NCI-H510A (cell line): ENCODE data around the gene DDX41.
"Not testable (repeated sequence)": the region's sequence is repeated elsewhere in the genome, so short reads cannot be mapped to it uniquely, and the experiment has no call there.

Experiments used
- DNase-seq: peaks from one replicate; lab custom pipeline; 2025; lab: John Stamatoyannopoulos, UW

Gene DDX41

GRCh38 chr5:177498013-177498787 is 18.6 kb downstream of the DDX41 start:
- DNase-seq: no peak

- peak; percentile 78 for DNase-seq
Observed at GRCh38 chr5:177497292-177498012, 19.3 kb downstream of the DDX41 start, which contains the start of gene PDLIM7. PDLIM7 (minus strand) TSS chr5:177497604; CDS start chr5:177496512, 1,092 bp downstream.

DNA sequence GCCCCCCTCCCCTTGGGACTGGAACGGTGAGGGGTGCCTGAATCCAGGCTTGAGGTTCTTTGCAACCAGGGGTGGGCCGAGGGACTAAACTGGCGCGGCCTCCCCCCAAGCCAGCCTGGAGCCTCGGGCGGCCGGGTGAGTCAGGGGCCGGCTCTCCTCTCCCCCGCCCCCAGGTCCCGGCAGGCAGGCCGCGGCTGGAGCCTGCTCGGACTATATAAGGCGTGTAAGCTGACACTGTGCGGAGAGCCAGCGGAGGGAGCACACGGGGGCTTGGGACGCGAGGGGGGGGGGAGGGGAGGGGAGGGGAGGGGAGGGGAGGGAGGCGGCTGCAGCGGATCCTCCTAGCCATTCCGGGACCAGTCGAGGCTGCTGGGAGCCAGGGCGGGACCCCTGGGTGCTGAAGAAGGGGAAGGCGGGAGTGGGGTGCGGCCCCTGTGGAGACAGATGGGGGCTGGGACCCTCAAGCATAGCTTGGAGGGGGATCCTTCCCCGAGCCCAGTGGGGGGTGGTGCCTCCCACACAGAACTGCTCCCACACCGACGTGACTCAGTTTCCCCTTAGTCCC is 20.0 kb downstream of the DDX41 start:
- DNase-seq: peak; percentile 64

GRCh38 chr5:177496070-177496726 is 20.6 kb downstream of the DDX41 start:
- DNase-seq: no peak

- DNase-seq: no peak
Observed at GRCh38 chr5:177495243-177496060, 21.3 kb downstream of the DDX41 start.

GRCh38 chr5:177494346-177495195 is 22.2 kb downstream of the DDX41 start:
- DNase-seq: no peak

DNA sequence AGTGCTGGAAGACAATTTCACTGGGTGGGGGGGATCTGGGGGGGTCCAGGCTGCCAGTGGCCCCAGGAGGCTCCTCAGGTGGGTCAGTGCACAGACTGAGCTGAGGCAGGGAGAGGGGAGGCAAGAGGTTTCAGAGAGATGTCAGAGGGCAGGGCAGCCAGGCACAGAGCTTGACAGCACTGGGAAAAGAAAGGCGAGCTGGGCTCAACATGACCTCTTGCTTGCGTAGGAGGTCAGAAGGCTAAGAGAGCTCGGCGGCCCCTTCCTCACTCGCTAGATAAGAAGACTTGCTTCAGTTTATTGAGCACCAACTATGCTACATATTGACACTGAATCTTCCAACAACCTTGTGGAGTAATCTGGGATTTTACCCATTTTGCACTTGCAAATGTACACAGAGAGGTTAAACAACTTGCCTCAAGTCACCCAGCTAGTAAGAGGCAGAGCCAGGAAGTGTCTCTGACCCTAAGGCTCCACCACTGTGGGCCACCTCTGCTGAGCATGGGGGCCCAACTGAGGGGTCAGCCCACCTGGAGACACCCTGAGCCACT is 22.9 kb downstream of the DDX41 start:
- no peak for DNase-seq

DNA sequence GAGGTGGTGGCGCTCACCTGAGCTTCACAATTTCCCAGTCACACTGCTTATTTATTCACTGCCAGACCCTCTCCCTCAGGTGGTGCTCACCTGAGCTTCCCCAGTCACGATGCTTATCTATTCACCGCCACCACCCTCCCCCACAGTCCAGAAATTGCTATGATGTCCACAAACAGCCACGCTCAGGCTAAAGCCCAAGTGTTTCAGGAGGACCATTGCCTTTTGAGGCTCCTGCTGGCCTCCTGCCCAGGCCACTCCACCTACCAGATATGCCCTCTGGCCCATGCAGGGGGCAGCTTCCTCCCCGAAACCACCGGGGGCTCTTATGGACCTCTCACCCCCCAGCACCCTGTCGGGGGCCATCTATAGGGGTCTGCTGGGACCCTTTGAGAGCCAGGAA is 23.9 kb downstream of the DDX41 start:
- no peak for DNase-seq

GRCh38 chr5:177491983-177492746 is 24.6 kb downstream of the DDX41 start:
- no peak for DNase-seq

DNA sequence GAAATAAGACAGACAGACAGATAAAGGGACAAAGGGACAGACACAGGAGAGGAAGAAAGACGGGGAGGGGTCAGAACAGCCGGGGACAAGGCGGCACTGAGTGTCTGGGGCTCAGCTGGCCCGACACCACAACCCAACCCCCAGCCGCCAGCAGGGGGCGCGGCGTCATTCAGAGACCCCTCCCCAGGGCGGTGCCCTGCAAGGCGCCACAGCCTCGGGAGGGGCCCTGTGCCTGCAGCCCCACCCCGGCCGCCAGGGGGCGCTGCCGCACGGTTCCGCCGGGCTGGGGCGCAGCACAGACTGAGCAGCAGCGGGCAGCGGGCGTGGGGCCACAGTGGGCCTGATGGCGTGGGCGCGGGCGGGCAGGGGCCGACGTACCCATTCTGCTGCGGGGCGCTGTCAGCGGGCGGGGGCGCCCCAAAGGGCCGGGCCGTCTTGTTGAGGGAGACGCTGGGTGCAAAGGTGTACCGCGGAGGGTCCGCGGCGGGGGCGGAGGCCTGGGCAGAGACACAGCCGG is 25.3 kb downstream of the DDX41 start:
- no peak for DNase-seq

DNA sequence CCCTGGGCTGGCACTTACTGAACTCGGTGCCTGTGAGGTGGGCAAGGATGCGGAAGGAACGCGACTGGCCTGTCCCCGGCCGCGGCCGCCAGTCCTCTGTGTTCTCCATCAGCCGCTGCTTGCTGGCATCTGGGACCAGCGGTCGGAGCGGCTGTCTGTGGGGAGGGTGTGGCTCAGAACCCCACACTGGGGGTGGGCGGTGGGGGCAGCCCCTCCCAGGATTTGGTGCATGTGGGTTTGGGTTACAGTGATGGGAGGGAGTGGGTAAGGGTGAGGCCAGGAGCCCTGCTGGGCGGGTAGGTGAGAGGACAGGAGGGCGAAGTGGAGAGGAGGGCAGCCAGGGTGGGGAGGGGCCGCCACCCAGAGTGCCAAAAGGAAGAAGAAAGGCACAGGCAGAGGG is 25.8 kb downstream of the DDX41 start:
- no peak for DNase-seq

GRCh38 chr5:177490311-177490991 is 26.3 kb downstream of the DDX41 start:
- no peak for DNase-seq

GRCh38 chr5:177489119-177489716 is 27.5 kb downstream of the DDX41 start:
- DNase-seq: no peak

DNA sequence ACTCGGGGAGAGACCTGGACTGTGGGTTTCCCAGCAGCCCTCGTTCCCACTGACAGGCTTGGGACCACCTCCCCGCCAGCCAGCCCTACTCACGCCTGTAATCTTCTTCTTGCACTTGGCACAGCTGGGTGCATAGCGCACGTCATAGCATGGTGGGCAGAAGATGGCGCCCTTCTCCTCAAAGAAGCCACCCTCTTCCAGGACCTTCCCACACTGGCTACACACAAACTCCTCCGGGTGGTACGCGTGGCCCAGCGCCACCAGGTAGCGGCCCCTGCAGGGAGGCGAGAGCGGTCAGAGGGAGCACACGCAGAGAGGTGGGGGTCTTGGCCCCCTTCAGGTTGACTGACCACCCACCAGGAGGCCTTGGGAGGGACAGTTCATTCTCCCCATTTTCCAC is 28.8 kb downstream of the DDX41 start:
- no peak for DNase-seq

GRCh38 chr5:177487144-177487543 is 29.6 kb downstream of the DDX41 start:
- DNase-seq: no peak

GRCh38 chr5:177486256-177486655 is 30.5 kb downstream of the DDX41 start:
- DNase-seq: no peak

- DNase-seq: not testable (repeated sequence)
Observed at GRCh38 chr5:177485753-177486152, 31.0 kb downstream of the DDX41 start.

DNA sequence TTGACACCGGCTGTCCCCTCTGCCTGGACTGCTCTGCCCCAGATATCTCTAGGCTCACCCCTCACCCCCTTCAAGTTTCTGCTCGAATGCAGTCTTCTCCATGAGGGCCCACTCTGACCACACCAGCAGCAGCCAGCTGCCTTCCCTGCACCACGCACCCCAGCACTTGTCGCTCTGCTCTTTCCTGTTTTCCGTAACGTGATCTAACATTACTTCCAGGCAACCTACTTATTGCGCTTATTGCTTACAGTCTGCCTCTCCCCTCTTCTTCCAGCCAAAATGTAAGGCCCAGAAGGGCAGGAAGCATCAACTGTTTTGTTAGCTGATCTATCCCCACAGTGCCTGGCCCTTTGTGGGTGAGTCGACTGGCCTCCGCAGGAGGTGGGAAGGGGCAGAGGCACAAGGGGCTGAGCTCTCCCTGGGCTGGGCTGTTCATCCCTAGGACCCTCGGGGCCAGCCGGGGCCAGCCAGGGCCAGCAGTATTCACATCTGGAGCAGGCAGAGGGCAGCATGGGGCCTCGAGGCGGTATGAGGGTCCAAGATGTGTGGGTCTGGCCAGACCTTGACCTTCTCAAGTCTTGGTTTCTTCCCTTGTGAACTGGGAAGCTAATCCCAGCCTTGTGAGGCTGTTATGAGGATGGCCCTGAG is 31.7 kb downstream of the DDX41 start:
- DNase-seq: no peak
